Stimulated activated CD4-positive, alpha-beta T cell treated with anti-CD3 and anti-CD28 coated beads, Interleukin-4, amount 100 ng/mL, for 1 hour (primary cell): ENCODE results near the gene EVL.

Experiments used
- DNase-seq: peaks from one replicate; pipeline ENCODE4 v3.0.0-alpha.2; 2020

The EVL gene

DNA sequence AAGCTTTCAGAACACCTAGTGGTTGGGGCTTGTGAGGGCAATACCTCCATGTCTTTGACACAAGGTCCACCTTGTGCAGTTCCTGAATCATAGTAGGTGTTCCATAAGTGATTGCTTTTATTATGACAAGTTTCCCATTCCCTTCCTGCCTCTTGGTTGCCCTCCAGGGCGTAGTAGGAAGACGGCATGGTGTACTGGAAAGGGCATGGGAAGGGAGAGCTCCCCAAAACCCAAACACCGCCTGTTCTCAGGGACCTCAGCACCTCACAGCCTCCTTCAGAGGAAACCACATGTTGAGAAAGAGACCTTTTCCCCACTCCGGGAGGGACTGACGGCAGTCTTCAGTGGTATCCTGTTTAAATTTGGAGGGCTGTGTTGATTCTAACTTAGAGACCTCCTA is 21.1 kb downstream of the EVL start:
- DNase-seq = no peak

DNA sequence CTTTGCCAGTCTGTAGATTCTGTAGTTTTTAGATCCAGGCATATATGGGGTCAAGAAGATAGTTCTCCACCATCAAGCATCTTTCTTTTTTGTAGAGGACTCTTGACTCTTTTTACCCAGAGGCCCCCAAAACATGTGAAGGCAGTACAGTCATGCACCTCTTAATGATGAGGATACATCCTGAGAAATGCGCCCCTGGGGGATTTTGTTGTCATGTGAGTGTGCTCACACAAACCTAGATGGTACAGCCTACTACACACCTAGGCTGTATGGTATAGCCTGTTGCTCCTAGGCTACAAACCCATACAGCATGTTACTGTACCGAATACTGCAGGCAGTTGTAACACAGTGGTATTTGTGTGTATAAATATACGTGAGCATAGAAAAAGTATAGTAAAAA is 23.0 kb downstream of the EVL start:
- no peak for DNase-seq

DNA sequence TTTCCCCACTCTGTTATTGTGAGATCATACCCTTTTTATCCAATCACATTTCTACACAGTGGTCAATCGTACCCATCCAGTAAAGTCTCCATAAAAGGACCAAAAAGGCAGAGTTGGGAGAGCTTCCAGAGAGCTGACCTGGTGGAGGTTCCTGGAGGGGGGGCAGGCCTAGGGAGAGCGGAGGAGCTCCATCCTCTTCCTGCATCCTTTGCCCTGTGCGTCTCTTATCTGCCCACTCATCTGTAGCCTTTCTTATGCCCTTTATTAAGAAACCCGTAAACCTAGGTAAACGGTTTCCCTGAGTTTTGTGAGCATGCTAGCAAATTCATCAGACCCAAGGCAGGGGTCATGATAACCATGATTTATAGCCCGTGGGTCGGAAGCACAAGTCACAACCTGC is 26.2 kb downstream of the EVL start:
- DNase-seq = no peak

DNA sequence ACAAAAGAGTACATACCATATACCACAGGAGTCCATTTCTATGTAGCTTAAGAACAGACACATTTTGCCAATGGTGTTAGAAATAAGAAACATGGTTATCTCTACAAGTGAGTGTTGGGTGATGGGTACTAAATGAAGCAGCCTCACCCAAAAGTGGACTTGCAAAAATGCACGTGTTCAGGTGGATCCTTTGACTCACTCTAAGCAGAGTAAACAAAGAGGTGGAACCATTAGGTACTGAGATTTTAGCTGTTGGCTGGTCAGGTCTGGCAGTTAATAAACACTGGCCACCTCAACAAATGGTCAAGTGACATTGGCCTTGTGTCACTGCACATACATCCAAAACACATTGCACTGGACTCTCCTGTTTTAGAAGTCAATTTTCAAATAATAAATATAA is 27.6 kb downstream of the EVL start:
- no peak for DNase-seq

DNA sequence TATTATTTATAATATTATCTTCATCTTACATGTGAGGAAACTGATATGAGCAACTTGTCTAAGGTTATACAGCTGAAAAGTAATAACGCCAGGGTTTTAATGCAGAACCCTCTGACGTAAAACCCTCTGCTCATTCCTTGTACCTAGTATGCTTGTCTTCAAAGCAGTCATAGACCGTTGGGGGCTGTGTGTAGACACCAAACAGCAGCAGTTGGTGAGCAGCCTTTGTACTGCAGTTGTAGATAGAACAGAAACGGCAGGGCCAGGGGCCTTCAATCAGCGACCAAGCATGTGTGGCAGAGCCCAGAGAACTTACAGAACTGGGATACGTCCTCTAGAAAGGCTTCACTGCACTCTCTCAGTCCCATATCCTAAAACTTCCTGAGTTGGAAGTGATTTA is 28.1 kb downstream of the EVL start:
- DNase-seq = no peak

DNA sequence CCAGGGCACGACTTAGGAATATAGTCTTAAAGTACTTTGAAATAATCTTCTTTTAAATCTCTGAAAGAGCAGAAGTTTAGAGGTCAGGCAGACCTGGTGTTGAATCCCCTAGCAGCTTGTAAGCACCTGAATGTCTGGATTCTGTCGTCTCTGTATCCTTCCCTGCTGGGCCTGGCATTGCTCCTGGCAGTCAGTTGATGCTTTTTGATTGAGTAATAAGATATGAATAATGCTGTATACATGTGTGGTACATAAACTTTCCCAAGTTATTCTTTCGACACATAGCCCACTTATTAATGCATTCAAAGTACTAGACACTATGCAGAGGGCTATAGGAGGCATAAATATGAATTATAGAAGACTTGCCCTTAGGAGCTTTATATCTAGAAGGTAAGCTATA is 31.4 kb downstream of the EVL start:
- DNase-seq = no peak

DNA sequence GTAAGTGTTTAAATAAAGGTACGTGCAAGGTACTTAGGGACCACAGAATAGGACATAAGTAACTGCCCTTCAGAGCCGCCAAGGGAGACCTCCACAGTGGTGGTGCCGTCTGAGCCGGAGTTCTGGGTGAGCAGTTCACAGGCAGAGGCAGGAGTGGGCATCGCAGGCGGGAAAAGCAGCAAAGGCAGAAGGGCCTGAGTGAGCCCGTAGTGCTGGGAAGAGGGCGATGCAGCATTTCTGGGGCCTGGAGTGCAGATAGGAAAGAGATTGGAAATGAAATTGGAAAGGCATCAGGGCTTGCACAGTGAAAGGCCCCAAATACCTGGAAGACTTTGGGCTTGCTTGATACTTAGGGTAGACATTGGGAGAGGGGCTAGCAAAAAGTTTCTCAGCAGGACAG is 32.9 kb downstream of the EVL start:
- DNase-seq = no peak

GRCh38 chr14:100100032-100100703 is 34.9 kb downstream of the EVL start:
- no peak for DNase-seq

GRCh38 chr14:100102156-100102785 is 37.0 kb downstream of the EVL start:
- DNase-seq = no peak

DNA sequence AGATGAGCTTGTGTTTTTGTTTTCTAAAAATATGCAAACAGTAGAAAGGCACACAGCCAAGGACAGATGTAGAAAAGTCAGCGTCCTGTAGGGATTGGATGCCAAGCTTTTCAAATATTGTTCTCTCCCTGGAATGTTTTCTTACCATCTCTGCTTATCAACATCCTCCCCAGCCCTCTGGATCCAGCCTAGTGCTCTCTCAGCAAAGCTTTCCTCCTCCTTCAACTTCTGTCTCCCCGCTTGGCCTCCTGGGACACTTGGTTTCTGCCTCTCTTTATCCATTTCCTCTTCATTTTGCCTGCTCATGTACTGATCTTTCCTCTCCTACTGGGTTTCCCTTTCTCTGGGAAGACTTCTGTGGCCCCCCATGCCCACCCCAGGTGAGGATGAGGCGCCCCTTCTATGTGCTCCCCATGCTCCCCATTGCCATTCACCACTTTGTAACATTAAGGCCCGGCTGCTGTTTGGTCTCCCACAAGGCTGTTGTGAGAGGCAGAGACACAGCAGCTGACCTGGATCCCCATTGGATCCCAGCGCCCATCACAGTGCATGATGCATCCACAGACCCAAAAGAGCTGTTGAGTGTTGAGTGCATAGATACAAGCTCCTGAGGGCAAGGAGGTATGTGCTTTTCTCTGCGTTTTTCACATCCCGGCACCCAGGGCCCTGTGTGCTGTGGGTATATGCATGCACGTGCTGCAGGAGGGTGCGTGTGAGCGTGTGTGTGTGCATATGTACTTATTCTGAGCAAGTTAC is 38.2 kb downstream of the EVL start:
- peak; percentile 39 for DNase-seq

DNA sequence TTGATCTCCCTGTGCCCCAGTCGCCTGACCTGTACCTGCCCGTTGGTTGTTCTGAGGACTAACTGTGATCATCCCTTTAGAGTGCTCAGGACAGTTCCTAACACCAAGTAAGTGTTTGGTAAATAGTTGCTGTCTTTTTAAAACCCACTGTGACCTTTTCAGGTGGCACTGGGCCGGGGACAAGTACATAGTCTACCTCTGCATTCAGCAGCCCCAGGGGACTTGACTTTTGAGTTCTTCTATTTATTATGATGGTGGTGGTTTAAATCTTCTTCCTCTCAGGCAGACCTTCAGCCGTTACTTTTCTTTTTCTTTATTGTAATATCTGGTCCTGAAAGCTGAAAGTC is 38.8 kb downstream of the EVL start:
- no peak for DNase-seq

- no peak for DNase-seq
Measured at GRCh38 chr14:100104523-100105300, 39.5 kb downstream of the EVL start.

DNA sequence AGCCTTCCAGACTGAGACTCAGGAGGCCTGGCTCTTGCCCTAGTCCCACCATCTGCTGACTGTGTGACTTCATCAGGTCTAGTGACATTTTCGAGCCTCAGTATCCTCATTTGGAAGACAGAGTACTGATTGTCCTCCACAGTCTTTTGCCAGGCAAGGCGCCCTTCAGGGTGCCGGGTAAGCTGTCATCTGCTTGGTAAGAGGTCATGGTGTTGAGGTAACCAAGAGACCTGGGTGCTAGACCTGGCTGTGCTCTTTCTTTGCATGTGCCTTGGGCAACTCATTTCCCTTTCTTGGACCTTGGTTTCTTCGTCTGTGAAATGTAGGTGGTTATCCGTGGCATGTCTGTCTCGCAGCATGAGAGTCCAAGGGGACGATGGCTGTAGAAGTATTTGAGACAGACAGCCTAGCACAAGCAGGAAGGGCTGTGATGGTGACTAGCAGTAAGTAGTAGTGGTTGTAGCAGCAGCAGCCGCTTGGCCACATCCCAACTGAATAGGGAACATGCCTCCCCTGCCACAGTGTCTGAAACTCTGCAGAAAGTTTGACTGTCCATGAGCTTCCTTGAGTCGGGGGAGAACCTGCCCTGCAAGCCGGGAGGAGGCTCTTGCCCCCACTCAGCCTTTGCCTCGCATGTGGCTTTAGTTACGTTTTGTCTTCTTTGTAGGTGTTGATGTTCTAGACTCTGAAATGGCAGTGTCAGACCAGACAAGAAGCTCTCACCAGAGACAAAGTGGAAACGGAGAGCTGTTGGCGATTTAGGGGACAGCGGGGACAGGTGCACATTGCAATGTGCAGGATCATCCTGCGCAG is 40.3 kb downstream of the EVL start:
- no peak for DNase-seq

GRCh38 chr14:100106250-100107112 is 41.3 kb downstream of the EVL start:
- DNase-seq = peak; percentile 53

DNA sequence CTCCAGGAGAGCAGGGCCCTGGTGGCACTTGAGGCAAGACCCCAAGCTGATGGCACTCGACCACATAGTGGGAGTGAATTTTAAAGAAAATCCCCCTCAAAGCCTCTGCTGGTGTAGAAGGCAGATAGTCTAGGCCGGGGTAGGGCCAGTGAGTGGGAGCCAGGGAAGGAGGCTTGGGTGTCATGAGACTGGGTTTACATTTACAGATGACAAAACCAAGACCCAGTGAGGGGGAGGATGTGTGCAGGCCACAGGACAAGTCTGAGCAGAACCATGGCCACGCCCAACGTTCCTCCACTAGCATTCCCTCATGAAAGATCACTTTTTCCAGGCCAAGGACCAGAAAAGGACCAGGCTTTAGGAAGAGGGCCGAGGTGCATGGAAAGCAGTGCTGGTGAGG is 42.0 kb downstream of the EVL start:
- DNase-seq = no peak

DNA sequence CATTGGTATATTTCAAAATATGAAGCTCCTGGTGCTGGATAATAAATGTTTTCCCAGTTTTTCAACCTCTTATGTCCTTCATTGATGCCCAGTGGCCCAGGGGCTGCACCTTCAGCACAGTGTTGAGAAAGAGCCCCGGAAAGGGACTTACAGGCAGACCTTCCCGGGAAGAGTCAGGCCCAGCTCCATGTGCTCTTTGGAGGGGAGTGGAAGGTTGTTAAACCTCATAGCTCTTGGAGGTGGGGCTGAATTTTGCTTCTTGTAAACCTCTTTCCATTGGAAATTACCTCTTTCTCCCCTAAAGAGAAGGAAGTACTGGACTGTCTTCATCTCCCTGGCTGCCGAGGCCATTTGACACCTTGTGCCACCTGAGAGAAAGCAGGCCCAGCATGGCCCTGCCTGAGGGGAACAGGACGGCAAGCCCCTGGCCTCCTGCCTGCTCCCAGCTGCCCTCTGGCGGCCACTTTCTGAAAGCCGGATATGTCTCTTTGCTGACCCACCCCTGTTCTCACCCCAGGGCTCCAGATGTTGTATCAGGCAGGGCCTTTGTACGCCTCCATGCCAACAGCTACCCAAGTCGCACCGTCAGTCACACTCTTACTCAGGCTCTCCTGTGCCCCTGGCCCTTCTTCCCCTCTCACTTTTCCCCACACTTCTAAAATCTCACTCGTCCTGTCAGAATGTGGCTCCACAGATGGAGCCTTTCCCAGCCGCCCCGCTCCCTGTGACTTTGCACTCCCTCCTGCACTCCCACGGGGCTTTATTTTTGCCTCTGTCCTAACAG is 43.0 kb downstream of the EVL start:
- peak; percentile 91 for DNase-seq

DNA sequence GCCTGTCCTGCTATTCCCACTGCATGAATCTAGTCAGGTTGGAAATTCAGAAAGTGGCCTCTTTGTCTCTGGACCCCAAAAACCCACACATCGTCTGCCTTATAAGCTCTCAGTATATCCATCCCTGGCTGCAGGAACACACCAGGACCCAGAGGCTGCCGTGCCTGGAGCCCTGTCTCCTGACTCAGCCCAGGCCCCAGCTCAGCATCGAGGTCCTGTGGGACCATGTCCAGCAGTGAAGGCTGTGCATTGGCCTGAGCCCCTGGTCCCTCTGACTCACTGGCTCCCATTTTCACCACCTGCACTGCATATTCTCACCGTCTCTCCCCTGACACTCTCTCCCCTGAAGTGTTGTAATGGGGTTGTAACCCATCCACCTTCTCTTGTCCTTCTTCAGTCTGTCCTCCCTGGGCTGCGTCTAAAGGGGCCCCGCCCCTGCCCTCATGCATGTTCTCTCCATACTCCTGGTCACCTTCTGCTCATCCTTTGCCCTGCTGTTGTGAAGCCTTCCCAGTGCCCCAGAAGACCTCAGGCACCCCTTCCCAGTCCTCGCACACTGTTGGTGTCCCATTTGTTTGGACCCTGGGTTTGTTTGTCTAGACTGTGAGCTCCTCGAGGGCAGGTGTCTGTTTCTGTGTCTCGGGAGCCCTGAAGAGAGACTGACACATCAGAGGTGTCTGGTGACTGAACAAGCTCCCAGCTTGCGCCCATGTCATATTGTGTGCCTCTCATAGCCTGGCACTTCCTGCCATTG is 43.8 kb downstream of the EVL start:
- DNase-seq = no peak

DNA sequence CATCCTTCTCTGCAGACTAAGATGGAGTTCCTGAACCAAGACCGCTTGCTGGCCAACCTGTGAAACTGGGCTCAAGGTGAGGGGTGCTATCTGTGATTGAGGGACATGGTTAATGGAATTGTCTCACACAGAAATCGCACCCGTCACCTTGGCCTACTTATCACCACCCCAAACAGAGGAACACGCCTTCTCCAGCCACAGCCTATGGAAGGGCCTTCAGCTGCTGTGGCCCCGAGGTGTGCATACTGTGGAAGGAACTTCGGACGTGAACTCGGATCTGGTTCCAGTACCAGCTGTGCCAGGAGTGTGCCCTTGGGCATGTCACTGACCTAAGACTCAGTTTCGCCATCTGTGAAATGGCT is 44.4 kb downstream of the EVL start:
- no peak for DNase-seq

- no peak for DNase-seq
Measured at GRCh38 chr14:100110816-100111215, 45.6 kb downstream of the EVL start.
